Glutamatergic neuron (in vitro differentiated cells): ENCODE results near the gene WASF3. TPM values are rescaled to one million over a fixed set of nuclear protein-coding genes. Genes with fewer than 3 reads are reported as not detected.

Experiments
- DNase-seq: peaks from one replicate; pipeline ENCODE4 v3.0.0; 2022
- H3K27ac Mint-ChIP-seq: one replicate; pipeline ENCODE4 v1.8.0; 2020; ENCODE audit warnings: mild to moderate bottlenecking, mixed read lengths, inconsistent platforms; ENCODE audit not compliant: unreplicated experiment
- H3K27me3 Mint-ChIP-seq: one replicate; pipeline ENCODE4 v1.8.0; 2020; ENCODE audit warnings: mild to moderate bottlenecking, moderate library complexity, mixed read lengths, inconsistent platforms; ENCODE audit not compliant: unreplicated experiment
- H3K36me3 Mint-ChIP-seq: one replicate; pipeline ENCODE4 v1.8.0; 2020; ENCODE audit warnings: mild to moderate bottlenecking, mixed read lengths, inconsistent platforms; ENCODE audit not compliant: unreplicated experiment
- H3K4me1 Mint-ChIP-seq: one replicate; pipeline ENCODE4 v1.8.0; 2020; ENCODE audit warnings: mild to moderate bottlenecking, low read depth, mixed read lengths, inconsistent platforms; ENCODE audit not compliant: unreplicated experiment
- H3K4me3 Mint-ChIP-seq: one replicate; pipeline ENCODE4 v1.8.0; 2020; ENCODE audit warnings: mild to moderate bottlenecking, mixed read lengths, inconsistent platforms; ENCODE audit not compliant: unreplicated experiment
- H3K9me3 Mint-ChIP-seq: one replicate; pipeline ENCODE4 v1.8.0; 2020; ENCODE audit warnings: mild to moderate bottlenecking, moderate library complexity, mixed read lengths, inconsistent platforms; ENCODE audit not compliant: unreplicated experiment
- CTCF ChIP-seq: fragments of 200-600 bp; sonication (generic); IDR thresholded peaks from one replicate; pipeline ENCODE4 v1.5.0; 2021; ENCODE audit not compliant: partially characterized antibody, unreplicated experiment
- total RNA-seq: library from RNA; stranded (reverse); fragmentation: NEBNext Ultra II Directional; extraction: Animal tissue kit (Norgen Biotek cat#: 25700); gene quantifications from one replicate; pipeline ENCODE4 v1.2.1, GENCODE V29; 2021; ENCODE audit not compliant: unreplicated experiment

WASF3 gene
- total RNA-seq, 1 donor from 2014 or later: 10.1 TPM

GRCh38 chr13:26697069-26697955, 139.8 kb downstream of the WASF3 start:
- DNase-seq: no peak
- H3K27ac Mint-ChIP-seq: no peak overlapping the region
- TF ChIP-seq CTCF: no peak
- no peaks in the 10 kb centered on the region for H3K36me3 Mint-ChIP-seq
- H3K27me3 Mint-ChIP-seq: peaks cover 3% of the 10 kb centered on the region
- H3K9me3 Mint-ChIP-seq: peaks cover 9% of the 10 kb centered on the region
- H3K4me1 Mint-ChIP-seq: no peaks in the 10 kb centered on the region
- H3K4me3 Mint-ChIP-seq: no peak overlapping the region

- H3K4me3 Mint-ChIP-seq: peak overlapping the region; percentile 6
Observed at GRCh38 chr13:26698392-26699196, 141.1 kb downstream of the WASF3 start.

GRCh38 chr13:26699197-26699490, 141.7 kb downstream of the WASF3 start:
- H3K4me1 Mint-ChIP-seq: no peaks in the 10 kb centered on the region
- no peak for TF ChIP-seq CTCF
- H3K27ac Mint-ChIP-seq: no peak overlapping the region
- no peaks in the 10 kb centered on the region for H3K36me3 Mint-ChIP-seq
- DNase-seq: no peak
- peaks cover 4% of the 10 kb centered on the region for H3K27me3 Mint-ChIP-seq
- no peak overlapping the region for H3K4me3 Mint-ChIP-seq
- peaks cover 6% of the 10 kb centered on the region for H3K9me3 Mint-ChIP-seq

More at GRCh38 chr13:26698392-26699196, 141.1 kb downstream of the WASF3 start:
- Mint-ChIP-seq H3K27me3 (peaks cover 4% of the 10 kb centered on the region), H3K4me1 (no peaks in the 10 kb centered on the region), H3K36me3 (no peaks in the 10 kb centered on the region), H3K27ac (no peak overlapping the region), H3K9me3 (peaks cover 6% of the 10 kb centered on the region)
- peak; percentile 90 for DNase-seq
- TF ChIP-seq CTCF: peak; percentile 99

GRCh38 chr13:26705536-26705935, 148.1 kb downstream of the WASF3 start:
- peaks cover 9% of the 10 kb centered on the region for H3K4me1 Mint-ChIP-seq
- H3K36me3 Mint-ChIP-seq: no peaks in the 10 kb centered on the region
- peaks cover 7% of the 10 kb centered on the region for H3K9me3 Mint-ChIP-seq
- H3K27ac Mint-ChIP-seq: no peak overlapping the region
- no peak for TF ChIP-seq CTCF
- no peak for DNase-seq
- H3K27me3 Mint-ChIP-seq: peaks cover 1% of the 10 kb centered on the region
- H3K4me3 Mint-ChIP-seq: no peak overlapping the region

- no peaks in the 10 kb centered on the region for H3K36me3 Mint-ChIP-seq
- H3K9me3 Mint-ChIP-seq: peaks cover 7% of the 10 kb centered on the region
- DNase-seq: no peak
- H3K27me3 Mint-ChIP-seq: peaks cover 1% of the 10 kb centered on the region
- no peak overlapping the region for H3K4me3 Mint-ChIP-seq
- TF ChIP-seq CTCF: no peak
- no peak overlapping the region for H3K27ac Mint-ChIP-seq
- H3K4me1 Mint-ChIP-seq: peaks cover 9% of the 10 kb centered on the region
Observed at GRCh38 chr13:26706381-26706780, 148.9 kb downstream of the WASF3 start.
